Mucosa of rectum (tissue), 2 donors: ENCODE data around the gene PCDH7.
A peak's percentile ranks its signal among the peaks of the same experiment; 100 is the strongest.

Source experiments
- H3K27ac ChIP-seq, 2 donors: one replicate each; pipeline ENCODE4 v1.7.0; 2013; ENCODE audit warnings: inconsistent platforms in 2 of 2, low read depth in 2 of 2, low read length in 2 of 2
- H3K27me3 ChIP-seq, 2 donors: one replicate each; pipeline ENCODE4 v1.7.0; 2013; ENCODE audit warnings: low read length in 2 of 2; ENCODE audit not compliant: control insufficient read depth in 2 of 2, insufficient read depth in 2 of 2
- H3K36me3 ChIP-seq, 2 donors: one replicate each; pipeline ENCODE4 v1.7.0; 2013; ENCODE audit warnings: low read length in 2 of 2; ENCODE audit not compliant: control insufficient read depth in 2 of 2, insufficient read depth in 2 of 2
- H3K4me1 ChIP-seq, 2 donors: one replicate each; pipeline ENCODE4 v1.7.0; 2013; ENCODE audit warnings: low read length in 2 of 2, mild to moderate bottlenecking in 1 of 2; ENCODE audit not compliant: control insufficient read depth in 2 of 2, insufficient read depth in 2 of 2
- H3K4me3 ChIP-seq, 2 donors: one replicate each; pipeline ENCODE4 v1.7.0; 2013; ENCODE audit warnings: low read length in 2 of 2
- H3K9ac ChIP-seq, 2 donors: one replicate each; pipeline ENCODE4 v1.7.0; 2013; ENCODE audit warnings: low read length in 2 of 2, low read depth in 1 of 2, mild to moderate bottlenecking in 1 of 2
- H3K9me3 ChIP-seq, 2 donors: one replicate each; pipeline ENCODE4 v1.7.0; 2013; ENCODE audit warnings: low read length in 2 of 2; ENCODE audit not compliant: control insufficient read depth in 2 of 2
- donor health status: healthy.
- donor health status: Normal muscosa, but diverticular disease.

PCDH7 gene

DNA sequence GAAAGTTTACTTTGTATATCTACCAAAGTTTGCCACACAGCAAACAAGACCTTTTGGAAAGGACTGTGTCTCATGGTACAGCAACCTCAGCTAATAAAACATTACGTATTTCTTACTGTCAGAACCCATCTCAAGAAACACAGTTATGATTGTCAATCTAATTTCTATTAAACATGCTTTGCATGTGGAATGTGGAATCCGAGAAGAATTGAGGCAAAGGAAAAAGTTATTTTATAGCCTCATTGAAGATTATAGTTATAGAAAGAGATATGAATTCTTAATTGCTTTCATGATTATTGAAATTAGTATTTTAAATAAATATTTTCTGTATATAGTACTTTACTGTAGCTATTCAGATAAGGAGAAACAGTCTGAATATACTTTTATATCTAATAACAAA is 5.4 kb downstream of the PCDH7 start:
- Histone ChIP-seq H3K9me3 (no peaks in the 10 kb centered on the region), H3K4me1 (peaks cover 7 to 12% of the 10 kb centered on the region in 2 donors), H3K36me3 (no peaks in the 10 kb centered on the region), H3K27ac (no peak overlapping the region), H3K9ac (no peak overlapping the region), H3K4me3 (peak overlapping the region; percentile 16 to 71), H3K27me3 (peaks cover 14 to 24% of the 10 kb centered on the region in 2 donors)

DNA sequence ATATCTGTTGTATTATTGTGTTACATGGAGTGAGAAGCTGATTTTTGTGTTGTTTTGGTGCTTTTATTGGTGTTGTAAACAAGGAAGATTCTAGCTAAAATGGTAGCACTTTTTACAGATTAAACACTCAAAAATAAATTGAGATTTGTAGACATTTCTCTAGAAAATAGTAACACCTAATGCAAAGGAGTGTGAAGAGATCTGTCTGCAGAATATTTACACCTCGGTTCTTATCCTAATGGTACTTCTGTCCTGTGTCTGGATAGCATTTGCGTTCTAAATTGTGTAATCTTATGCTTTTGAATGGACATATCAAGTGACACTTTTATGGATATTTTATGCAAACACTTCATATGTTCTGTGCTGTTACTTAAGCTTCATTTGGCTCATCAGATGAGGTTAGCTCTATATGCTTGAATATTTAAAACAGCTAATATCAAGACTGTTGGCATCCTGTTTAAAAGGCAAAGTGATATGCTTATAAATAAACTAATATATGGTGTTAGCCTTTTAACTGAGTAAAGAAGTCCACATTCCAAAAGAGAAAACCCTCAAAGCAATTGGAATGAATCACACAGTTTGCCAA is 6.0 kb downstream of the PCDH7 start:
- H3K27me3 ChIP-seq: peaks cover 14 to 19% of the 10 kb centered on the region in 2 donors
- no peak overlapping the region for H3K27ac ChIP-seq
- no peaks in the 10 kb centered on the region for H3K36me3 ChIP-seq
- H3K9me3 ChIP-seq: no peaks in the 10 kb centered on the region
- H3K4me3 ChIP-seq: peak overlapping the region in 1 of 2 donors; percentile 13
- H3K4me1 ChIP-seq: peaks cover 5 to 6% of the 10 kb centered on the region in 2 donors
- no peak overlapping the region for H3K9ac ChIP-seq

DNA sequence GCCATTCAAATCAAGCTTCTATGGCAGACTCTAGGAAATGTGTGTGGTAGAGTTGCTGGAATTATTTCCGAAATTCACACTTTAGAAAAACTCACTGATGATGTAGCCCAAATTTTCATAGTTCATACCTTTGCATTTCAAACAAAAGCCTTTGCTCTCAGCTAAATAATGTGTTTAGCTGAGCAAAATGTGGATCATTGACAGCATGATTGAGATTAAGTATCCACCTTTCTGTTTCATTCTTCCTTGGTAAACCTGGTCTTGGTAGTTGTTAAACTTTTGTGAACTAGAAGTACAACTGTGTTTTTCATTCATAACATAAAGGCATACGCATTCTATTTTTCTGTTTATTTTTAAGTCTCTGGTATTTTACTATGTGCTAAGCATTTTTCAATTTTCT is 7.2 kb downstream of the PCDH7 start:
- H3K4me1 ChIP-seq: peaks cover 0 to under 1% of the 10 kb centered on the region in 2 donors
- peaks cover 10 to 14% of the 10 kb centered on the region in 2 donors for H3K27me3 ChIP-seq
- H3K36me3 ChIP-seq: no peaks in the 10 kb centered on the region
- H3K4me3 ChIP-seq: no peak overlapping the region
- no peak overlapping the region for H3K9ac ChIP-seq
- no peak overlapping the region for H3K27ac ChIP-seq
- no peaks in the 10 kb centered on the region for H3K9me3 ChIP-seq

DNA sequence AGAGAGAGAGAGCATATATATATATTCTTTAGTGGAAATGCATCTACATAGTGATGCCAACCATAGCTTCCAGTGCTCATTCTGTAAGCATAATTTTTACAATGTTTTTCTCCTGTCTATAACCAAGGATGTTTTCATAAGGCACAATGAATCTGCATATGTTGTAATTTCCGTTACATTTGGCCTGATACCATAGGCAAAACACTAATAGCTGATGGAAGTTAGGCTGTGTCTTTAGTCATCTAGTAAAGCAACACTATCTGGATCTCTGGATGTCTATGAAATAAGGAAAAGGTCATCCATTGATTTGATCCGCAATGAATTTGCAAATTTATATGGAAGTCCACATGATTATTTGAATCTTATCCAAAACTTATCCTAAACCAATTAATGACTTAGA is 8.1 kb downstream of the PCDH7 start:
- H3K4me3 ChIP-seq: no peak overlapping the region
- H3K9me3 ChIP-seq: no peaks in the 10 kb centered on the region
- H3K4me1 ChIP-seq: no peaks in the 10 kb centered on the region
- H3K27me3 ChIP-seq: peaks cover 2 to 5% of the 10 kb centered on the region in 2 donors
- H3K27ac ChIP-seq: no peak overlapping the region
- no peak overlapping the region for H3K9ac ChIP-seq
- no peaks in the 10 kb centered on the region for H3K36me3 ChIP-seq

DNA sequence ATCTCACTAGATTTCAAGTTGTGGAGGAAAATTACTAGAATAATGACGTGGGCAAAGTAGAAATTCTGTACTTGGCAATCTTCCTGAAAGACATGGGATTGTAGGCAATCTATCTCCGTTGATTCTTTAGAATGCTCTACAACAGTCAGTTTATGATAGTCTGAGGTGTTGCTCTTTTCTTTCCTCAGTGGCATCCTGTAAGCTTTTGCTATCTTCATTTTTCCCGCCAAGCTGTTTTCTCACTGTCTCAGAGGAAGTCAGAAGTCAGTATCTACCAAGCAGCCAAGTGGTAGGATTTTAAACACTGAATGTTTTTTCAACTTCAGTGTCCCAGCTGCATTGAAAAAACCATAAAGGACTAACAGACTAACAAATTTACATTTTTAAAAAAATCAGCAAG is 23.7 kb downstream of the PCDH7 start:
- H3K4me3 ChIP-seq: no peak overlapping the region
- no peaks in the 10 kb centered on the region for H3K4me1 ChIP-seq
- no peaks in the 10 kb centered on the region for H3K27me3 ChIP-seq
- no peaks in the 10 kb centered on the region for H3K36me3 ChIP-seq
- no peaks in the 10 kb centered on the region for H3K9me3 ChIP-seq
- H3K27ac ChIP-seq: no peak overlapping the region
- H3K9ac ChIP-seq: no peak overlapping the region

DNA sequence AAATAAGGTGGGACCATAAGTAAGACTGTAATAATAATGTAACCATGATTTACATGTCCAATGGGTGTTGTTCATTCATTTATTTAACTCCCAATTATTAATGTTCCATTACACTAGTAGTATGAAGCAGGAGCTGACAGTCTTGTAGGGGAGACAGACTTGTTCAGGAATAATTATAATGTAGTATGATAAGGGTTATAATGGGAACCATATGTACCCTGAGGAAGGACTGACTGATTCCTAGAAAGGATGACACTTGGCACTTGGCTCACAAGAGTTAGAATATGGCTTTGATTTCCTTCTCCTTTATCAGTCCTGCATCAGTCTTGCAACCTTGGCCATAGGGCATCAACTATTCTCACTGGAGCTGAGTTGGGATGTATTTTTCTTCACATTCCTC is 24.2 kb downstream of the PCDH7 start:
- Histone ChIP-seq H3K9me3 (no peaks in the 10 kb centered on the region), H3K4me1 (no peaks in the 10 kb centered on the region), H3K4me3 (no peak overlapping the region), H3K9ac (no peak overlapping the region), H3K27me3 (no peaks in the 10 kb centered on the region), H3K36me3 (no peaks in the 10 kb centered on the region), H3K27ac (no peak overlapping the region)

DNA sequence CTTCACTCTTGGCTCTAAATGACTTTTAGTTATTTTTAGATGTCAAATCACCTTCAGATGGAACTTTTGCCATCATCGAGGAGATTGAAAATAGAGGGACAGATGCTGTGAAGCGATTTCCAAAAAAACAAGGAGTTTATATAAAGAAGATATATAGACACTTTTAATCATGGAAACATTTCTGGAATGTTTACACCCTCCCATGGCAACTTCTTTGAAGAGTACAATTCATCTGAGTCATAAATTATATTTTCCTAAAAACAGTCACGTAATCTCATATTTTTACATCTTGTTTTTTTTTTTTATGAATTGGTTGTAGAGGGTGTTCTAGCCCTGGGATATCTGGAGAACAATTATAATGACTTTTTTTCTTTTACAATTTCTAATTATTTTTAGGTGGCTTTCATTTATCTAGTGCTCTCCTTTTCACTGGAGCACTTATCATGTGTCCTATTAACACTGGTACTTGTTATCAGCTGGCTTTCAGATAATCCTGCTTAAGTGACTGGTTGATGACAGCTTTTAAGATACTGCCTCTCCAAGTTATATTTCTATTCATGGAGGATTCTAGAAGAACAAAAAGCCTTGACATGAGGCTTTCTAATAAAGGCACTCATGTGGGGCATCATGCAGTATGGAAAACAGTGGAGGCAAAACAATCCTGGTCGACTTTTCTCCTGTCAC is 24.9 kb downstream of the PCDH7 start:
- Histone ChIP-seq H3K4me1 (no peaks in the 10 kb centered on the region), H3K36me3 (no peaks in the 10 kb centered on the region), H3K9me3 (no peaks in the 10 kb centered on the region), H3K27me3 (no peaks in the 10 kb centered on the region), H3K4me3 (no peak overlapping the region), H3K27ac (no peak overlapping the region), H3K9ac (no peak overlapping the region)

DNA sequence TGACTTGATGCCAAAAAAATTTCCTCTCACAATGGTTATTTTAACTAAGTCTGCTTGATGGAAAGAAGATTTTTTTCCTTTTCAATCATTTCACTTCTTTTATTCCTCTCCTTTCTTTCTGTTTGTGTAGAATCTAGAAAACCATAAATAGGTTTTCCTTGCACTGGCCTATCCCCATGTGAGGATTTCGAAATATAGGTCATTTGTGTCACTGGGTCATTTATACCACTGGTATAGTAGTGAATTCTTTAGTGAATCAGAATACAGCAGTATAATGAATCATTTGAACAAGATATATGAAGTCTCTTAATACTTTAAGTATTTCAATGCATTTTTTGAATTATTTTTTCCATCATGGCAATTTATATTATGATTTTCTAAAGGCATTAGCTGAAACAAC is 26.6 kb downstream of the PCDH7 start:
- H3K4me1 ChIP-seq: no peaks in the 10 kb centered on the region
- no peak overlapping the region for H3K27ac ChIP-seq
- no peaks in the 10 kb centered on the region for H3K9me3 ChIP-seq
- no peak overlapping the region for H3K9ac ChIP-seq
- no peaks in the 10 kb centered on the region for H3K36me3 ChIP-seq
- no peaks in the 10 kb centered on the region for H3K27me3 ChIP-seq
- no peak overlapping the region for H3K4me3 ChIP-seq

DNA sequence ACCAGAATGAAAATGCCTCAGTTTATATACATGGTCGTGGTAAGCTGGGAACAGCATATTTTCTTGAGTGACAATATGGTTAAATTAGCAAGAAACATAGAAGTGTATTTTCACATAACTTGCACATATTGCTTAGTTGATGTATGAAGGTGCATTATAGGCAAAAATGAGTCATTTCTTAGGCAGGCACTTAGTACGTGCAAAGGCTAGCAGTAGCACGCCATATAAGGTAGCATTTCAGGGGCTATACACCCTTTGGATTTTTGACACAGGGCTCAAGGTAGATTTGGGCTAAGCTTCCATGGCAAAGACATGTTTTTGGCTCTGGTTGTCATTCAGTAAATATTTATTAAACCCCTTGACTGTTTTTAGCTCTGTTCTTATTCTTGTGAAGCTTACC is 33.1 kb downstream of the PCDH7 start:
- Histone ChIP-seq H3K36me3 (no peaks in the 10 kb centered on the region), H3K9me3 (no peaks in the 10 kb centered on the region), H3K4me3 (no peak overlapping the region), H3K27me3 (no peaks in the 10 kb centered on the region), H3K9ac (no peak overlapping the region), H3K4me1 (no peaks in the 10 kb centered on the region), H3K27ac (no peak overlapping the region)

DNA sequence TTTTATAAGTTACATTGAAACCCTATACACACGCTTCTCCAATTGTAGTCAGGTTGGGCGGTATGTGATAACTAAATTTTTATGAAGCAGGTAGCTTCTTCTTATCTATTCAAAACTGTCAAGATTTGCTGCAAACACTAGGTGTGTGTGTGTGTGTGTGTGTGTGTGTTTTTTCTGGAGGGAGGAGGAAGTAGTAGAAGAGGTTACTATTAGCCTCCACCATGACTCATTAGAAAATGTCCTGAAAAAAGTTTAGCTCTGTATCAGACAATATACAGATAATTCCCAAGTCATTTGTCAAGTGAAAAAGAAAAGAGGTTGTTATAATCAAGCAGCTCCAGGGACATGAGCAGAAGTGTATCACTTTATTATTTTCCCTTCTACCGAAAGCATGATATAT is 33.9 kb downstream of the PCDH7 start:
- Histone ChIP-seq H3K9ac (no peak overlapping the region), H3K4me1 (no peaks in the 10 kb centered on the region), H3K4me3 (no peak overlapping the region), H3K36me3 (no peaks in the 10 kb centered on the region), H3K27ac (no peak overlapping the region), H3K27me3 (no peaks in the 10 kb centered on the region), H3K9me3 (no peaks in the 10 kb centered on the region)
